Amniotic epithelial cell (primary cell): ENCODE data around the gene CNPY1.

ENCODE experiments used
- DNase-seq: peaks from one replicate; pipeline ENCODE4 v3.0.0-alpha.2; 2010; ENCODE audit warnings: low read depth

Gene CNPY1

DNA sequence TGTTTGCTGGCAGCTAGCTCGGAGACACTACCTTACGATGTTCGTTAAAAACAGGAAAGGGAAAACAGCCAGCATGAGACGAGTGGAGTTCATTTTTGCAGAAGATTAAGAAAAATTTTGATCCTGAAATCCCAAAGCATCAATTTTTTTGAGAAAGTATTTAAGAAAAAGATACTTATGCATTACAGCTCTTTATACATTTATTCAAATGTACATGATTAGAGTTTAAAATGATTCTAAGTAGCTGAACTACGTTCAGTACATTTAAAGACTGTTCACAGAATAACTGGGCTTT lies 34.7 kb downstream of the CNPY1 start:
- DNase-seq, result no peak

DNA sequence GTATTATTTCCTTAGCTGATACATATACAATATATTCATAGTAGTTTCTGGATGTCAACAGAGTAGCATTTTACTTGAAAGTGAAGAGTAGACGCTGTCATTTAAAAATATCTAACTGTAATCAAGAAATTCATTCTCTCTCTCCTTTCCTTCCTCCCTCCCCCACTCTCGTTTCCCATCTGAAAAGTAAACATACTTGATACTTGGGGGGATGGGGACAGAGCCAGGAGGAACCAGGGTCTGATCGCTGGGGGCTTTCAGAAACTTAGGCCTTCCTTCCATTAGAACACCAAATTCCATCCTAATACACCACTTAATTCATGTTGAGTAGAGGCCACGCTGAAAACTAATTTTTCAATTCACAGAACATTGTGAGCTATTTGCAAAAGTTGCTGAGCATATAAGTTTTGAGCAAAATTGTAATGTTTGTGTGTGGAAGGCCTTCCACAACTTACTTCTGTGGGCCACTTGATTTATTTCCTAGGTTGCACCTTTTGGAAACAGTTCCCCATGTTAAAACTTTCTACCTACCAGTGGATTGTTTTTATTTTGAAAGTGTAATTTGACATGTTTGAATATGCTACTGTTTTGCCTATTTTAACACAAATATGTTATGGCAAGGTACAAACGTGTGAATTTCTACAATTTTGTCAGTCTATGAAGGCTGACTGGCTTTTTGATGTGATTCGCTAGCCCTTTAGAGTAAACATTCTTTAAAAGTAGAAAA lies 35.2 kb downstream of the CNPY1 start:
- no peak for DNase-seq

DNA sequence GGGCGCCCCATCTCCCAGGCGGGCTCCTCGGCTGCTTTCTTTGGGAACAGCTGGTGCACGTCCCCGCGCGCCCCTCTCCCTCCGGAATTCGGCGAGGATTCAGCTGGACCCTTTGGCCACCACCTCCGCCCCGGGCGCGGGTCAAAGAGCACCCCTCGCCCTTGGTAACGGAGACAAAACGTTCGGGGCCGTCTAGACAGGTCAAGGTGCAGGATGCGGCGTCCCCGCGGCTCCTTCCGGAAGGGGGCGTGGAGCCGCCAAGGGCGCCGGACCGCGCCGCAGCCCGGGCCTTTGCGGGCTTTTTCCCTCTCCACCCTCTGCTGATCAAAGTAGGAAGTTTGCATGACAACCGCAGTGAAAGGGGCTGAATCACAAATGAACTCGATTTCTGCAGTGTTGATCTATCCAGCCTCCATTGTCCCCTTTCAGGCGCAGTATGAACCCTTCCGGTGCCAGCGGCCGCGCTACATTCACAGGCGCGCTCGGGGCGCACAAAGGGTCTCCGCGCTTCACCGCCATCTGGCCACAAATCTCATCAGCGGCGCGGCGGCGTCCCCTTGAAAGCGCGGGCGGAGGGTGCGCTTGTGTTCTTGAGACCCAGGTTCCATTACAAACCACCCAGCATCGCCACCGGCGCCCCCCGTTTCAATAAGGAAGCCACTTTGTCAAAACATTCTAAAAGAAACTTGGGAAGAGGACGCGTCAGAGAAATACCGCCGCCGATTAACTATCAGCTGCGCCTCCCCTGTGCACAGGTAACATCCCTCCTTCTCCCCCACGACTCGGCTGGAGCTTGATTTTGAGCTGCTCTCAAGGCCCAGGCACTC lies 36.4 kb downstream of the CNPY1 start:
- no peak for DNase-seq

DNA sequence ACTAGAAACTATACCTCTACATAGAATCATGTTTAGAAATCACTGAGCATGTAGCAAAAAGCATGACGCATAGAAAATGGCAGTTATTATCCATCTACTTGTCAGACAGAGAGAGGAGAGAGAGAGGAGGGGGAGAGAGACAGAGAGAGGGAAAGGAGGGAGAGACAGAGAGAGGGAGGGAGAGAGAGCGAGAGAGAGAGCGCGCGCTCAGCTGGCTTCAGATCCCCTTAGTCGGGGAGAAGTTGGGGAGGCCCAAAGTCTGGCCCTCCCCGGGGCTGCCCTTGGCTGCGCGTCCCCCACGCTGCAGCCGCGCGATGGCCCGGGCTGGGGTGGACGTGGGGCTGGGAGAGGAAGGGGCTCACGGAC lies 37.0 kb downstream of the CNPY1 start:
- DNase-seq, result no peak

DNA sequence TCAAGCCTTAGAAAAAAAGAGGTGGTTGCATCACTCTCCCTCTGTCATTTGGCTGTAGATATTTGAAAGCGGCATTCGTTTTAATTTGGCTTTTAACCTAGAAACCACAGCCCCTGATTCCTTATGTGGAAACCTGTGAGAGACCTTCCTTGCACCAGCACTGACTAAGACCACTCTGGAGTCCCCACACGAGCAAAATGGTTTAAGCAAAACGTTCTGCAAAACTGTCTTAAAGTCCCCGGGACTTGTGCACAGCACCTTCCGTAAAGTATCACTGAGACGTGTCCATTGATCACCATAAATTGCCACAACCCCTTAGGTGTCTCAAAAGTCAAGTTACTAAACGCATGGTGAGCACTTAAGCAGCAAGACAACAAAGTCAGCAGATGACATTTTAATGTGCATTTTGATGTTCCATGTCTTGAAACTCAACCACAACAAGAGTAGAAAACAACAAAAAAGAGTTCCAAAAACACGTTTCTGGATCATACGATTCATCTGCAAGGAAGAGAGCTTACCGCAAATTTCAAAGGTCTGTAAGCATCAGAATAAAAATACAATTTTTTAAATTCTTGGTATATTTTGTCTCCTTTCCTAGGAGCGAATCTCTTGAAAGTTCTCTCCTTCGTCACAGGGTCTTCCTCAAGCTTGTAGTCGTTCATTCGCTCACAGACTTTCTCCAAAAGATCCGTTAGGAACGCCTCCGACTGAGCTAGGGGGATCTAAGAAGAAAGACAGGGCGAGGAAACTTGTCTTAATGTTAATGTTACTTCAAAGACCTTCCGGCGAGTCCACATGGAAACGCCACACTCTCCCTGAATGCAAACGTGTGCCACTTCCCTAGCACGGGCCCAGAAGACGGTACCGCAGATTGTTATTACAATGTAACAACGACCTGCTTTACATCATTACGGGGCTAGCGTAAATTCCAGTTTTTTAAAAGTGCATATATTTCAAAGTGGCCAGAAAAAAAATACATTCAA lies 37.7 kb downstream of the CNPY1 start:
- DNase-seq, result no peak

DNA sequence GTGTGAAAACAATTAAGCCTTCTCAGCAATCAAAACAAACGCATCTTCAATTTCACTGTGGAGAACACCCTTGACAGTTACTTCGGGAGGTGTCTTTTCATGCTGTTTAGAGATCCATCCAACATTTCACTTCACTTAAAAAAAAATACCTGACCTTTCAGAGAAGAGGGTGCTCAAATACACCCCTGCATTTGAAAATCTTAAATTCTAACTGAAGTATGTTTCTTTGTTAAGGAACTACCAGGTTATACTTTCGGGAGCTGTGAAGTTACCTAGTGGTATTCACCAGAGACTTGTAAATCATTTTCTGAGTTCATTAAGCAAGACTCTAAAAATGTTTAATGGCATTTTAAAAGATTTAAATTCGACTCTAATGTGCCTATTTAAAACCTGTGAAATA lies 38.8 kb downstream of the CNPY1 start:
- no peak for DNase-seq

DNA sequence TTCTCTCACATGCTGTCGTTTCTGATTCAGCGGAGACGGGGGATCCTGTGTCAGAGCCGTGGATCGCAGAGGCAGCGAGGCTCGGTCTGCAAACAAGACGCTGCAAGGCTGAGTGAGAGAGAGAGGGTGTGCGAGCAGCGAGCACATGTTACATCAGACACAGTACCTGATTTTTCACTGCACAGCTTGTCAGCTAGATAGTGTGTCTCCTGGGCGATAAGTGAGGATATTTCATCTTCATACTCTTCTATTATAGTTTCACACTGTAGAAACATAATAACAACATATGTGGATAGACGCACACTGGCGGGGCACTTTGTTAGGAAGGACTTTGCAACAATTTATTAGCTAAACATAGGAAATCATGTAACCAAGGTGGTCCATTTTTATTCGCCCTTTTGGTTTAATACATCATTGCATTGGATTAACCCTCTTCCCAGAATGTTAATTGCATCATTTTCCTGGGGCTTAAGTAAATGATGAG lies 39.5 kb downstream of the CNPY1 start:
- DNase-seq, result peak; percentile 10

DNA sequence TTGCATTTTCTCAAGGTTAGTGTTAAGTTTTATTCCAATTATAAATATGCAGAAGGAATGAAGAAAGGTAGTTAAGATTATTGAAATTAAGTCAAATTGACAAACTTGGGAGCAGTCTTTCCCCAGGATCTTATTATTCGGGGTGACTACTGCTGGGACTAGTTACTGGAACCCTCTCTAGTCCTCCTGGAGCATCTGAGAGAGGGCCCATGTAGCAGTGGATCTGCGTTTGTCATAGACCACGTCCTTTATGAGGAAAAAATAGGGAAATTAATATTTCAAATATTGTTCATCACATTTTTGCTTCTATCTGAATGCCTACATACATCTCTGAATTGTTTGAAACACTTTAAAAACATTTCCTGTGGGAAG lies 41.0 kb downstream of the CNPY1 start:
- DNase-seq, result no peak

DNA sequence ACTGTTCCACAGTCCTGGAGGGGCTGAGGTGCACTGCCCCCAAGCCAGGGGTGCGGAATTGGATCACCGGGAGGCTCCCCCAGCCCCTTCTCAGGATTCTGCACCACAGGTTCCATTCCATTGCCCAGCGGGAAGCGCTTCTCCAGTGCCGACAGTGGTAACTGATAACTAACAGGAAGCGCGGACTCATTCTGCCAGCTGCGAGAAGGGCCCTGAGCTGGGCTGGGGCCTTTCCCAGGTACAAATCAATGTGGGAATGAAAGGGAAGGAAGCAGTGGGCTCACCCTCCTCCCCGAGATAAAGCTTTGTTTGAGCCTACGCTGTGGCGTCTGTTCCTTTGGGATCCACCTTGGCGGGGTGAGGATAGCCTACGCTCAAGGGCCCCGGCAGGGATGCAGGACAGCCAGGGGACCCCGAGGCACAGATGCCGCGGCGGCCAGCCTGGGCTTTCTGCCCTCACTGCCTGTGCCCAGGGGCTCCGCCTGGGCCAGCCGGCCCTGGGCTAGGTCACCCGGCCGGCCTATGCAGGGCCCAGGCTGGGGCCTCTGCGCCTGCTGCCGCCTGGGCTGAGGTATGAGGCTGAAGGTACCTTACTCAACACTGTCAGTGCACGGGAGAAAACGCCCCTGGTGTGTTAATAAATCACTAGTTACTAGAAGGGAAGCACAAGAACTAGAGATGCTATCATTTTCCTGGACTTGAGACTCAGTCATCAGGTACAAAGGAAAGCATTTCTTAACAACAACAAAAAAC lies 49.0 kb downstream of the CNPY1 start:
- DNase-seq, result no peak

DNA sequence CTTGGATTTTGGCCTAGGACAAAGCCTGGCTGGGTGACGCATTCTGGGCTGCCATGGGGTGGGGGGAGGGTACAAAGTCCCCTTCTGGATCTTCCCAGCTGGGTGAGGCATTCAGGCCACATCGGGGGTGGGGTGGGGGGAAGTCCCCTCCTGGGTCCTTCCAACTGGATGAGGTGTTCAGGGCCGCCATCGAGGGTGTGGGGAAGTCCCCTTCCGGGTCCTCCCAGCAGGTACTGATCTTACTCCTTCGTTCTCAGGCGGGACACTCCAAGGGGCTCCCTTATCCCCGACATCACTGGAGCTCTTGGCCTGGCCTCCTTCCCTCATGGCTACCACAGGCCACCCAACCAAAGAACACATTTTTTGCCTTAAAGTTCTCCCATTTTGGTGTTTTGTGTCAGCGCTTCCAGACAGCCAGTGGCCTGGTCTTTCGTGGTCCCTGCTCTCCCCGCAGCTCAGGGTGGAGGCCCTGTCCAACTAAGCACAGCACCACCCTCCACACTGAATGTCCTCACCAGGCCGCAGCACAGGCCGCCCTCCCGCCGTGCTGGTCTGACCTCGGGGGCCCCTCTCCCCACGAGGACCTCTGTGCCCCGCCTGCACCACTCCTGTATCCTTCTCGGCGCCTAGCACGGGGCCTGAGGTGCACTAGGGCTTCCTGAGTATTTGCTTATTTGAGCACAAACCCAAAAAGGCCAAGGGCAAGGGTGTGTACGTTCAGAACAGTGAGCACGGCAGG lies 49.9 kb downstream of the CNPY1 start:
- DNase-seq, result no peak

DNA sequence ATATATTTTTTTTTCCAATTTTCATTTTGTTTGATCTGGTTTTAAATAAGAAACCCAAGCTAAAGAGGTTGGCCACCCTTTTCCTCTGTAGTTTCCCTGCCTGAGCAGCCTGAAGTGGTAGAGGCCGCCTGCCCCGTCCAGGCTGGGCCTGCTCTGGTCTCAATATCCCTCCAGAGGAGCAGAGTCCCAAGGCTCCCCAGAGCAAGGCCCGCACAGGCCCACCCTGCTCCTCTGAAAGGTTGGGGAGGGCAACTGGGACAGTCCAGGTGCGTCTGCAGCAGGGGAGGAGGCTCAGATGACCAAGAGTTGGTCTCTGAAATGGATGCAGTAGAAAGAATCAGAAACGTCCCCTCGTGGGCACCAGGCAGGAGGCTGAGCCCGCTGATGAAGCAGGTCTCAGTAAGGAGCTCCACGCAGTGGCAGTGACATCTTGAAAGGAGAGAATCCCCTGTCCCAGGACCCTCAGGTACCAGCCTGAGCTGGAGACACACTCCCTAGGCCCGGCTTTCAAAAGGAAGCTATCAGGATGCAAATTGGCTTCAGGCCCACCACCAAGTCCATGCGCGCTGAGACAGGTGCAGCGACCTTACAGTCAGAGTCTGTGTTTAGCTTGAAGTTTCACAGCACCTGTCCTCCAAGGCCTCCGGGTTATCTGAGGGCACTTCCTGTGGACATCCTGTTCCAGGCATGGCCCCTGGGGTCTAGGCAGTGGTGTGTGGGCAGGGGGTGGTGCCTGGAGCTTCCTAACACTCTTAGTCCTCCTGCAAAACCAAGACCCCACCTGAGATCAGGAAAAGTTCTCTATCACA lies 50.7 kb downstream of the CNPY1 start:
- DNase-seq, result no peak

DNA sequence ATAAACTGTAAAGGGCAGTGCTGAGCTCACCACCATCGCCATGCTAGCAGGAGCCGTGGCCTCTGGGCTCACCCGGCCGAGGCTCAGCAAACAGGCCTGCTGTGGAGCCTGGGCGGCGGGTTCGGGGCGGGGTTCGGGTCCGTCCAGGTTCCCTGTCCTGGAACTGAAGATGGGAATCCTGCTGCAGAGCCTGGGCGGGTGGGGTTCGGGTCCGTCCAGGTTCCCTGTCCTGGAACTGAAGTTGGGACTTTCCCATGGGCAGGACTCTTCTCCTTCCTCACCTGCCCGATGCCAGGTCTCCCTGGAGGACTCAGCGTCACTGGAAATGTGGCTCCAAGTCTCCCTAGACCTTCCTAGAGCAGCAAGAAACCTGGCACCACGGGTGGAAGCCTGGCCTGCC lies 51.8 kb downstream of the CNPY1 start:
- no peak for DNase-seq

DNA sequence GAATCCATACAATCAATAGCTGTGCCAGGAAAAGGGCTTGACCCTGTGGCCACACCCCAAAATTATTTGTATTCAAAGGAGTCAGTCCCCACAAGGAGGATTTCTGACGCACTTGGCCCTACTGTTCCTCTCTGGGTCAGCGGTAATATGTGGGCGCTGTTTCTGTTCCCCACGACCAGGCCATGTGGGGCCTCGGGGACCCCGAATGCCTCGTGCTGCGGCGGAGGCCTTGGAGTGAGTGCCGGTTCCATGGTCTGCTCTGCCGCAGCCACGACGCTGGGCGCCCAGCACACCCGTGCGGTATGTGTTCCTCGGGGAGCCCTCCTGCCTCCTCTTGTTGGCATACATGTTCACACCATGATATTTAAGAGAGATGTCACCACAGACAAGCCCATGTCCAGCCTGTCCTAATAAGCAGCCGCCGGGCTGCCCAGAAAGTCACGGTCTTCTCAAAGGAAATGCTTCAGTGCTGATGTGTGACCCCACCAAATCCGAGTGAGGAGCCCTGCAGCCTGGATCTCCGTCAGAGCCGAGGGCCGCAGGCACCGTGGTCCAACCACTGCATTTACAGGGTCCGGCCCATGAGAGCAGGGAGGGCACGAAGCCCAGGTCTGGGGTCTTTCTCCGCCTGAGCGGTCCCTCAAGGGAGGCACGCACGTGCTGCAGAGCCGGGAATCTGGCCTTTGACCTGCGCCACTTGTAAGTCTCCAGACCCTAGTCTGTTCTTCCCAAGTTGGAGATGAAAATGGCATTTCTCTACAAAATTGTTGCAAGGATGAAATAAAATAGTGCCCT lies 52.4 kb downstream of the CNPY1 start:
- DNase-seq, result no peak

DNA sequence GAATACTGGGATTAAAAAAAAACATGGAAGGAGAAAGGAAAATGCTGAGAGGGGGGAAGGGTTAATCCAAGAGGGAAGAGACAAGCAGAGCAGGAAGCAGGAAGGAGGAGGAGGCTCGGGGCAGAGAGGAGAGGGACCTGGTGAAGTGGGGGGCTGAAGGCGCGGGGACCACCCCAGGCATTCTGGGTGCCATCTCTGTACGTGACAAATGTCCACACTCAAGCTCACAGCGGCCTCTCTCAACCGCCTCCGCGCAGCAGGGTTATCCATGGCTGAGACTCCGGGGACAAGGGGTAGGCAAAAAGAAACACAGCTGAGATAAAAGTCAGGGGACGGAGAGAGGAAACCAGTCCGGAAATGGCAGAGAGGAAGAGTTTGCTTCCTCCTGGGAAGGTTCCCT lies 54.5 kb downstream of the CNPY1 start:
- DNase-seq, result no peak

DNA sequence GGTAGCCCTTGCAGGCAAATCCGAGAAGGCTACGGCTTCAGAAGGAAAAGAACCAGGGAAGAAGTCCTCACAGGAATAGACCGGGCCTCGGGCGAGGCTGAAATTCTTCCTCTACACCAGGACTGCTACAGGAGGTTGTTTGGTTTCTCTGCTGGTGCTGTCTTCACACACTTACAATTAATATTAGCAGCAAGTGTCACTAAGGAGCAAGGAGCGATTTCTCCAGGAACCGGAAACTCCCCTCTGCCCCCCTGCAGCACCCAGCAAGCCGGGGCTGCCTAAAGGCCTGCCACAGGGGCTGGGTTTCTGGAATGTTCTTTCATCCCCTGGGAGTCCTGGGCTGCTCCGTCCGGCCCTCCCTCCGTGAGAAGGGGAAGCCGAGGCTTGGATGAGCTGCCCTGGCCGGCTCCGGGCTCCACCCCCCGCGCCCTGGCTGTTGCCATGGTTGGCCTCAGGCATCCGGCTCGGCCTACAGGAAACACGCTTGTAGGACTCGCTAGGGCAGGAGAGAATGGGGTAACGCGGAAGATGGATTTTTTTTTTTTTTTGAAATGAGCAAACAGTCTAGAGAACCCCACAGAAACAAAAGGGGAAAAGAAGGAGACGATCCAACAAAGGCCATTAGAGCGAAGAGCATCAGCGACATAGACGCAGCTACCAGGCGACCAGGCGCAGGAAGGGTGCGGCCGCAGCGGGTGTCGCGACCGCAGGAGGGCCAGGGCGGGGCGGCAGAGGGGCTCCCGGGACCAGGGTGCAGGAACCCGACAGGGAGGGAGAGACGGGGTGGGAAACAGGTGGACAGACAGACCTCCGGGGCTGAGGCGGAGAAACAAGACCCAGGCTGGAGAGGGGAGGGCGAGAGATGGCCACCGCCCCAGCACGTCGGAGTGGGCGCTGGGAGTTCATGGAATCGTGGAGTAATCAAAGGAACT lies 55.4 kb downstream of the CNPY1 start:
- DNase-seq, result no peak

DNA sequence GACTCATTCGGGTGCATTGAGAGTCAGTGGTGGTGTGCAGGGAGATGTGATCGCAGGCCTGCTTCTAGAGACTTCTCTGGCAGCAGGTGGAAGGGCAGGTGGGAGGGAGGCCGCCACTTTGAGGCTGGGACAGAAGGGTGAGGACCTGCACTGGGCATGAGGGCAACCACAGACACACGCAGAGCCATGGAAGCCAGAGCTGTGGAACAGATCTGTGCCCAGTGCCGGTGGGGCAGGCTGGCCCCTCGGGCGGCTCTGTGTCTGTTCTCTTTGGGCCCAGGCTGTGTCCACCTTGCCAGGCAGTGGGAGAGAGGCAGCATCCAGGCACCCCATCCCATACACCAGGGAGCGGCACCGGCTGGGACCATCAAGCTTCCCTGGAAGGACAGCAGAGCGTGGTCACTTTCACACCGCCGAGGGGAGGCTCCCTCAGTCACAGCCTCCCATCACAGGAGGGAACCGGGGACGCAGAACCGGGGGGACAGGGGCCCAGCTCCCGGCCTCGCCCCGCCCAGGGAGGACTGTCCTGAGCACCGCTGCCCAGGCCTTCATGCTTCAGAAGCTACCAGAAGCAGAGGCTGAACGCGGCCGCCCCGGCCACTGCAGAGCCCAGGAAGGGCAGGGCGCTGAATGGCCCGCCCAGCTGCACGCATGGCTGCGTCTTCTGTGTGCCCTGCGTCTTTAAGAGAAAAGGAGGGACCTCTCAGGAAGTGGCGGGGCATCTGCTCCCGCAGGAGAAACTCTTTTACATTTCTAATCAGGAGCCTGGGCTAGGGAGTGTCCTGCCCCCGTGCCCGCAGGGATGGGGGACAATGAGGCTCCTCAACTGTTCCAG lies 56.3 kb downstream of the CNPY1 start:
- DNase-seq, result no peak

DNA sequence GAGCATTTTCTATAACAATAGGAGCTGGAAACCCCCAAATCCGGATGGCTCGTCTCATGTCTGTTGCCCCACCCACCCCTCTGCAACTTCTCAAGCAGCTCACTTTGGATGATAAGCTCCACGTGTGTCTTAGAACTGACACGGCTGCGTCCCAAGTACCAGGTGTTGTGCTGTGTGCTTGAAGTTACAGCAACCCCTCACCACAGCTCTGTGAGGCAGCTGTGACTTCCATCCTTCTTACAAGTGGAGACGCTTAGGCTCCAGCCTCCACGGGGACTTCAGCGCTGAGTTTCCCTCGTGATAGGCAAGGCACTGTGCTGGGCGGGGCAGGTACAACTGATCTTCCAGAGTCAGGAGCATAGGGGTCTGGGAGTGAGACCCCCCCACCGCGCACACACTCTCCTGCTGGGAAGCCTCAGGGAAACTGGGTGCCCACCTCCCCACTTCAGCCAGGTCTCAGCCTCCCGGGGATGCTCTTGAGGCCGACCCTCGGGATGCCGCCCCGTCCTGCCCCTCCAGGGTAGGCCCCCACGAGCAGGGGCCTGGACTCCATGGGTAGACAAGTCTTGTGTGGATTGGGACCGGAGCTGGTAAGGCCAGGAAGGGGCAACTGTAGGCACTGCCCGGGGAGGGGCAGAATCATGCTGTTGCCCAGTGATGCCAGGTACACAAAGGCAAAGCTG lies 57.1 kb downstream of the CNPY1 start:
- no peak for DNase-seq
